GM12875 (cell line): Measurements from ENCODE around the gene CFAP100.

Experiments
- H3K4me3 ChIP-seq: one replicate; pipeline ENCODE4 v1.5.1; 2011; ENCODE audit warnings: low read depth, low read length, control low read depth
- TF ChIP-seq, protein P1 (sequence below): IDR thresholded peaks from 2 replicates; pipeline ENCODE4 v1.5.1; 2011; ENCODE audit warnings: low read depth, mild to moderate bottlenecking, control low read depth, inconsistent platforms, low read length, moderate library complexity, borderline replicate concordance; ENCODE audit not compliant: insufficient read depth

Gene CFAP100

DNA sequence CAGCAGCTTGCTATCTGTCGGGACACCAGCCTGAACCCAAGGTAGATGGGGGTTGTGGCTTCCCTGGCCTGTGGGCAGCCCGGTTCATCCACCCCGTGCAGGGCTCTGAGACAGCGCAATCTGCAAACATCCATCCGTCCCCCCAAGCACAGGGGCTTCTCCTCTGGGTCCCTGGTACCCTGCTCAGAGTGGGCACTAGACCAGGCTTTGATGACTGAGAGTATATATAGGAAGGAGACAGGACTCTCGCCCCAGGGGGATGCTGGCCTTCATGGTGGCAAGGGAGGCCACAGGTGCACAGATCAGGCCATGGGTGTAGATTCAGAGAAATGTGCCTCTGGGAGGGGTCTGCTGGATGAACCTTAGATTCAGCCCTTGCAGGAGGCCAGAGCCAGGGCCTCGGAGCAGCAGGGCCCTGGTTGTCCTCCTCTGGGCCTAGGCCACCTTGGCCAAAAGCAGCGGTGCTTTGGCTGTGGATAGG, 40.3 kb downstream of the CFAP100 start:
- TF ChIP-seq, protein P1, sequence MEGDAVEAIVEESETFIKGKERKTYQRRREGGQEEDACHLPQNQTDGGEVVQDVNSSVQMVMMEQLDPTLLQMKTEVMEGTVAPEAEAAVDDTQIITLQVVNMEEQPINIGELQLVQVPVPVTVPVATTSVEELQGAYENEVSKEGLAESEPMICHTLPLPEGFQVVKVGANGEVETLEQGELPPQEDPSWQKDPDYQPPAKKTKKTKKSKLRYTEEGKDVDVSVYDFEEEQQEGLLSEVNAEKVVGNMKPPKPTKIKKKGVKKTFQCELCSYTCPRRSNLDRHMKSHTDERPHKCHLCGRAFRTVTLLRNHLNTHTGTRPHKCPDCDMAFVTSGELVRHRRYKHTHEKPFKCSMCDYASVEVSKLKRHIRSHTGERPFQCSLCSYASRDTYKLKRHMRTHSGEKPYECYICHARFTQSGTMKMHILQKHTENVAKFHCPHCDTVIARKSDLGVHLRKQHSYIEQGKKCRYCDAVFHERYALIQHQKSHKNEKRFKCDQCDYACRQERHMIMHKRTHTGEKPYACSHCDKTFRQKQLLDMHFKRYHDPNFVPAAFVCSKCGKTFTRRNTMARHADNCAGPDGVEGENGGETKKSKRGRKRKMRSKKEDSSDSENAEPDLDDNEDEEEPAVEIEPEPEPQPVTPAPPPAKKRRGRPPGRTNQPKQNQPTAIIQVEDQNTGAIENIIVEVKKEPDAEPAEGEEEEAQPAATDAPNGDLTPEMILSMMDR = no peak
- no peak overlapping the region for H3K4me3 ChIP-seq

DNA sequence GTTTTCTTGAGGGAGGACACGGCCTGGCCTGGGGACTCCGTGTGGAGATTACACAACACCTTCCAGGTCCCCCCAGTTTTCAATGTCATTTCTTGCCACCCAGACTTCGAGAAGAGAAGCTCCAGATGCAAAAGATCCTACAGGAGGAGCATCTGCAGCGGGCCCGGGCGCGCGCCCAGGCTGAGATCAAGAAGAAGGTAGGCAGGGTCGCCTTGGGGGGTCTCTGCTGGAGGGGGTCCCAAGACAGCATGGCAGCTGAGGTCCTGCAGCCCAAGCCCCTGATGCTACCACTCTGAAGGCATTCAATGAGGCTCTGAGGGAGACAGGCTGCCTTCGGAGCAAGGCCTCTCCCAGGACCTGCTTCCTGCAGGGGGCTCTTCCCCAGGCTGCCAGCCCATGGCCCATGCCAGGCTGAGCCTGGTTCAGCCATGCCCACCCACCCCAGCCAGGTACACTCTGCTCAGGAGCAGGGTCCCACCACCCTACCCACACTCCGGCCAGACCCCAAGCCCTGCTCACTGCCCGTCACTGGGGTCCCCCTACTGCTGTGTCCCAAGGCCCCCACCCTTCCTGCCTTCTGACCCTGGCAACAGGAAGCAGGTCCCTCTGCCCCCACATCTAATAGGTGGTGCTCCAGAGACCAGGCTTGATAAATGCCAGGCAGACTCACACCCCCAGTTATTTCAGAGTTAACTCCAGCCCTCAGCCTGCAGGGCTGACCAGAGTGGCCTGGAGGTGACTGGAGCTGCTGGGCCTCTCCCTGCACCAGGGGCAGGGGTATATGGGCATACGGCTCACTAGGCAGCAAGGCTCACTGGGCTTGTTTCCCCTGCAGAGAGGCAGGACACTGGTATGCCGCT, 41.0 kb downstream of the CFAP100 start:
- TF ChIP-seq, protein P1 = no peak
- no peak overlapping the region for H3K4me3 ChIP-seq

DNA sequence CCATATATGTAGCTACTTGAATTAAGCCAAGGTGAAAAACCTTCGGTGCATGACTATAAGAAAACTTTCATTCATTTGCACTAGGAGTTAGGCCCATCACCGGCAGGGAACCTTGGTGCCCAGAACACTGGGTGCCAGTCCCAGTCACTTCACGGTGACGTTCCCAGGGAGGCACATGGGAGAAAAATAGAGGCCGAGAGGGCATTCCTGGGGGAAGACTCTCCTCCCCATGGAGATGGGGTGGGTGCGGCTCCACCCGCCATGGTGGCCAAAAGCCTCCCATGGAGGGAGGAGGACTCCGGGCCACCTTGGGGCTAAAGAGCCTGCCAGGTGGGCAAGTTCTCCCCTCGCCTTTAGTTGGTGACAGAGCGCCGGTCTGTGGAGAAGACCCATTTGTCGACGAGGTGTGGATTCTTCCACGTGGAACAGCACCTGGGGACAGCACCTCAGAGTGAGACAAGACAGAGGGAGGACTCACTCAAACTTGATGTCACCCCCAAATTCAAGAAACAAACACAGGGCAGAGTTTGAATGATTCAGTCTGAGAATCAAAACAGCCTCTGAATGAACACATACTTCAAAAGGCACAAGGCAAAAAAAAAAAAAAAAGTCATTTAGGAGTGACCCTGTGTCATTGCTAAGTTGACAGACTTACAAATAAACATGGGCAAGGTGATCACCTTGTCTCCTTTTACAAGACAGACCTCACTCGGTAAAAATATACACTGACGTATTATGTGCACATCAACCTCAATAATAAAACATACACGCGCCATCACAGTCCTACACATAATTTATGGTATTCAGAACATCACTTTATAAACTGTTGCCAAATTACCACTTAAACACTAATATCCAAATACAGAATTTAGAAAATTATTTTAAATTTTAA, 42.4 kb downstream of the CFAP100 start:
- H3K4me3 ChIP-seq = no peak overlapping the region
- TF ChIP-seq, protein P1 = no peak

DNA sequence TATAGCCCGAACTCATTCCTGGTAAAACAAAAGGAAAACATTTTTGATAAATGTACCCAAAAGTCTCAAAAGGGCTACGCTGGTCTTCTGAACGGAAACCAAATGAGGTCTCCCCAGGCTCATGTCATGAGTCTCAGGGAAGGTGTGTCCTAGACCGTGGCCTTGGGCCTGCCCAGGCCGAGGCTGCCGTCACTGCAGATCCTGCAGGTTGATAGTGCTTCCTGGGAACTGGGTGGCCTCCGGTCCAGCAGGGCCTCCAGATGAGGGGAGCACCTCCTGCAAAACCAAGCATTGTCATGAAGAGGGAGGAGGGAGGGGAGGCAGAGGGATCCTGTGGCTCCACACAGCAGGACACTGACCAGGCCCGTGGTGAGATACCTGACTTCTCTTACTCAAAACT, 43.5 kb downstream of the CFAP100 start:
- TF ChIP-seq, protein P1 = no peak
- H3K4me3 ChIP-seq = no peak overlapping the region

DNA sequence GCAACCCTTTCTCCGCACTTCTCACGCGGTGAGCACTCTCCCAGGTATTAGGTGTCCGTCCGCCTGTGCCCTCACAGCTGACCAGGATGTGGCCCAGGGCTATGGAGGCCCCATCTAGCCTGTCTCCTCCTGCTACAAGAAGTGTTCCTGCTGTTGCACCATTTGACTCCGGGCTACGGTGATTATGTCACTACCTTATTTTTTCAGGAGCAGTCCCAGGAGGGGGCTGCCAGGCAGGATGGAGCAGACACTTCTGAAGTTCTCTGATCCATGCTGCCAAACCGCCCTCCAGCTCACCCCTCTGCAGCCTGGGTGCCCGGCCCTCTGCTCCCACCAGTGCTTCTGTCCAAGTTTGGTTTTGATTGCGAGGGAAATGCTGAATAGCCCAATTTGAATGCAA, 44.0 kb downstream of the CFAP100 start:
- TF ChIP-seq, protein P1 = no peak
- no peak overlapping the region for H3K4me3 ChIP-seq

DNA sequence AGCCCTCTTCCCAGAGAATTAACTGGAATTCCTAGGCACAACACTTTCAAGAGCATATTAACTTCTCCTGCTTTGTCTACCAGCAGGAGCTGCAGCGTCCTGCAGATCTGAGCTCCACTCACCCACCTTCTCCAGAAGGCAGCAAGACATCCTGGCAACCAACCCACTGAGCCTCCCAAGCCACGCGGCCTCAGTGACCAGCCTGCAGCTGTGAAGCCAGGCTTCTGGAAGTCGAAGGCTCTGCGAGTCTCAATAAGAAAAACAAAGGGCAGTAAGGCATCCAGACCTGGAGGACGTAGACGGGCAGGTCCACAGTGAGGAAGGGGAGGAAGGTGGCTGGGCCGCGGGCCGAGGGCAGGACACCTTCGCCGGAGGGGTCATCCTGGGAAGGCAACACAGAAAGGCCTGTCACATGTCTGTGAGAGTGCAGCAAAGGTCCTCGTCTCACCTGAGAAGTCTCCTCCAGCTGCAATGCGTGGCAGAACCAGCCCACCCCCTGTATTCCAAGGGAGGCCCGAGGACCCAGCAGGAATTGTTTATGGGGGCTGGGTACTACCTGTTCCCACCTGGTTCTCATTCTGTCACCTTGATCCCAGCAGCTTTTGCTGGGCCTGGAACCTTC, 44.7 kb downstream of the CFAP100 start:
- no peak overlapping the region for H3K4me3 ChIP-seq
- TF ChIP-seq, protein P1 = no peak
